Smooth muscle cell (in vitro differentiated cells): ENCODE results near the gene TMEM183A. TPM values are rescaled to one million over a fixed set of nuclear protein-coding genes. Genes with fewer than 3 reads are reported as not detected.

ENCODE experiments used
- DNase-seq: peaks from one replicate; lab custom pipeline; 2025; ENCODE audit not compliant: unreplicated experiment; lab: John Stamatoyannopoulos, UW
- H2AFZ ChIP-seq: fragments of 200-600 bp; sonication (generic); 2 replicates; pipeline ENCODE4 v1.6.0; 2016; ENCODE audit warnings: antibody characterized with exemption, low read depth, mild to moderate bottlenecking
- H3F3A ChIP-seq: fragments of 200-600 bp; sonication (generic); 2 replicates; pipeline ENCODE4 v1.6.0; 2017; ENCODE audit warnings: antibody characterized with exemption, low read depth
- H3K27ac ChIP-seq: fragments of 200-600 bp; sonication (generic); 2 replicates; pipeline ENCODE4 v1.5.1; 2016; ENCODE audit warnings: low read depth, mild to moderate bottlenecking
- H3K27me3 ChIP-seq: fragments of 200-600 bp; sonication (generic); 2 replicates; pipeline ENCODE4 v1.6.1; 2016; ENCODE audit warnings: low read depth, mild to moderate bottlenecking
- H3K36me3 ChIP-seq: fragments of 200-600 bp; sonication (generic); 2 replicates; pipeline ENCODE4 v1.5.1; 2016; ENCODE audit warnings: low read depth
- H3K4me1 ChIP-seq: fragments of 200-600 bp; sonication (generic); 2 replicates; pipeline ENCODE4 v1.5.1; 2016; ENCODE audit warnings: low read depth
- H3K4me2 ChIP-seq: fragments of 200-600 bp; sonication (generic); 2 replicates; pipeline ENCODE4 v1.6.0; 2016; ENCODE audit warnings: mild to moderate bottlenecking
- H3K4me3 ChIP-seq: fragments of 200-600 bp; sonication (generic); 2 replicates; pipeline ENCODE4 v1.5.1; 2016; ENCODE audit warnings: mild to moderate bottlenecking
- H3K79me2 ChIP-seq: fragments of 200-600 bp; sonication (generic); 2 replicates; pipeline ENCODE4 v1.6.0; 2016; ENCODE audit warnings: low read depth, mild to moderate bottlenecking
- H3K9ac ChIP-seq: fragments of 200-600 bp; sonication (generic); 2 replicates; pipeline ENCODE4 v1.6.0; 2016; ENCODE audit warnings: low read depth
- H3K9me3 ChIP-seq: fragments of 200-600 bp; sonication (generic); replicated peaks from 2 replicates; pipeline ENCODE4 v1.5.1; 2016; ENCODE audit warnings: low read depth
- H4K20me1 ChIP-seq: fragments of 200-600 bp; sonication (generic); 2 replicates; pipeline ENCODE4 v1.6.0; 2016; ENCODE audit warnings: low read depth
- WGBS: methylation state at CpG from one replicate; pipeline ENCODE4 v1.1.7; 2016; ENCODE audit warnings: low lambda C conversion rate; 5-methylcytosine and 5-hydroxymethylcytosine counted together
- polyA plus RNA-seq: library from polyadenylated mRNA; unstranded; fragments of >200 nt; fragmentation: Nextera tagmentation; extraction: Ambion mirVana; gene quantifications from 2 replicates; pipeline ENCODE4 v1.2.1, GENCODE V29; 2016
- total RNA-seq: library from RNA; depleted of rRNA; stranded (reverse); fragments of >200 nt; gene quantifications from 2 replicates; pipeline ENCODE4 v1.2.3, GENCODE V29; 2014
- TF ChIP-seq, protein P1 (sequence below): fragments of 200-600 bp; sonication (generic); IDR thresholded peaks from 2 replicates; pipeline ENCODE4 v1.5.1; 2017; ENCODE audit warnings: borderline replicate concordance, mild to moderate bottlenecking, antibody characterized with exemption; ENCODE audit not compliant: insufficient read depth, poor library complexity, severe bottlenecking

TMEM183A gene
- total and polyA plus RNA-seq, 2 experiments from 2014 or later: 54.9 to 55.0 TPM

DNA sequence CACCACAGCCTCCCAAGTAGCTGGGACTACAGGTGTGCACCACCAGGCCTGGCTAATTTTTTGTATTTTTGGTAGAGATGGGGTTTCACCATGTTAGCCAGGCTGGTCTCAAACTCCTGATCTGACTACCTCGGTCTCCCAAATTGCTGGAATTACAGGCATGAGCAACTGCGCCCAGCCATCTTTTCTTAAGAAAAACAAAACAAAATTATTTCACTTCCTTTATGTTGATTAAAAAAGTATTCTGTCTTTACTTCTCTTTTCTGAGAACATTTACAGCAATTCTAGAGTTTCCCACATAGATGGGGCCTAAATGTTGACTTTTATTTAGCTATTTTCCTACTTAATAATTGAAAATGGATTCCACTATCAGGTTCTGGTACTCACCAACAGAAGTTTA, 17.3 kb upstream of the TMEM183A start:
- H2AFZ ChIP-seq: no peak overlapping the region
- no peak overlapping the region for H3K9ac ChIP-seq
- H3K9me3 ChIP-seq: no peaks in the 10 kb centered on the region
- 97% methylated on average over 2 of the region's 2 CpGs for WGBS
- H3K36me3 ChIP-seq: no peaks in the 10 kb centered on the region
- no peak for DNase-seq
- no peak overlapping the region for H3K4me2 ChIP-seq
- TF ChIP-seq, protein P1, sequence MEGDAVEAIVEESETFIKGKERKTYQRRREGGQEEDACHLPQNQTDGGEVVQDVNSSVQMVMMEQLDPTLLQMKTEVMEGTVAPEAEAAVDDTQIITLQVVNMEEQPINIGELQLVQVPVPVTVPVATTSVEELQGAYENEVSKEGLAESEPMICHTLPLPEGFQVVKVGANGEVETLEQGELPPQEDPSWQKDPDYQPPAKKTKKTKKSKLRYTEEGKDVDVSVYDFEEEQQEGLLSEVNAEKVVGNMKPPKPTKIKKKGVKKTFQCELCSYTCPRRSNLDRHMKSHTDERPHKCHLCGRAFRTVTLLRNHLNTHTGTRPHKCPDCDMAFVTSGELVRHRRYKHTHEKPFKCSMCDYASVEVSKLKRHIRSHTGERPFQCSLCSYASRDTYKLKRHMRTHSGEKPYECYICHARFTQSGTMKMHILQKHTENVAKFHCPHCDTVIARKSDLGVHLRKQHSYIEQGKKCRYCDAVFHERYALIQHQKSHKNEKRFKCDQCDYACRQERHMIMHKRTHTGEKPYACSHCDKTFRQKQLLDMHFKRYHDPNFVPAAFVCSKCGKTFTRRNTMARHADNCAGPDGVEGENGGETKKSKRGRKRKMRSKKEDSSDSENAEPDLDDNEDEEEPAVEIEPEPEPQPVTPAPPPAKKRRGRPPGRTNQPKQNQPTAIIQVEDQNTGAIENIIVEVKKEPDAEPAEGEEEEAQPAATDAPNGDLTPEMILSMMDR: no peak
- H3K4me1 ChIP-seq: no peaks in the 10 kb centered on the region
- no peak overlapping the region for H3K27ac ChIP-seq
- peaks cover 17% of the 10 kb centered on the region for H3K27me3 ChIP-seq
- H3K4me3 ChIP-seq: no peak overlapping the region
- H3F3A ChIP-seq: no peaks in the 10 kb centered on the region
- no peaks in the 10 kb centered on the region for H3K79me2 ChIP-seq
- H4K20me1 ChIP-seq: no peaks in the 10 kb centered on the region

GRCh38 chr1:202991112-202991511, 16.1 kb upstream of the TMEM183A start:
- Histone ChIP-seq H3K9me3 (no peaks in the 10 kb centered on the region), H3K36me3 (no peaks in the 10 kb centered on the region), H3K27ac (no peak overlapping the region), H3K79me2 (no peaks in the 10 kb centered on the region), H3K4me1 (no peaks in the 10 kb centered on the region), H2AFZ (no peak overlapping the region), H3K27me3 (peaks cover 17% of the 10 kb centered on the region), H3K4me2 (no peak overlapping the region), H3K4me3 (no peak overlapping the region), H3F3A (no peaks in the 10 kb centered on the region), H3K9ac (no peak overlapping the region), H4K20me1 (no peaks in the 10 kb centered on the region)
- TF ChIP-seq, protein P1: no peak
- no peak for DNase-seq

GRCh38 chr1:202994756-202995155, 12.4 kb upstream of the TMEM183A start:
- Histone ChIP-seq H2AFZ (no peak overlapping the region), H3F3A (no peaks in the 10 kb centered on the region), H3K4me1 (no peaks in the 10 kb centered on the region), H4K20me1 (no peaks in the 10 kb centered on the region), H3K4me3 (no peak overlapping the region), H3K36me3 (no peaks in the 10 kb centered on the region), H3K27ac (no peak overlapping the region), H3K79me2 (no peaks in the 10 kb centered on the region), H3K9me3 (no peaks in the 10 kb centered on the region), H3K4me2 (no peak overlapping the region), H3K9ac (no peak overlapping the region), H3K27me3 (peaks cover 23% of the 10 kb centered on the region)
- no peak for DNase-seq
- TF ChIP-seq, protein P1: no peak
- 77% methylated on average over 3 of the region's 3 CpGs for WGBS

- TF ChIP-seq, protein P1: peak; percentile 85
- no peak overlapping the region for H3K9ac ChIP-seq
- DNase-seq: no peak
- no peak overlapping the region for H3K27ac ChIP-seq
- no peaks in the 10 kb centered on the region for H3F3A ChIP-seq
- H4K20me1 ChIP-seq: no peaks in the 10 kb centered on the region
- no peaks in the 10 kb centered on the region for H3K36me3 ChIP-seq
- H2AFZ ChIP-seq: peak overlapping the region; percentile 66
- H3K4me1 ChIP-seq: no peaks in the 10 kb centered on the region
- H3K27me3 ChIP-seq: peaks cover 17% of the 10 kb centered on the region
- no peaks in the 10 kb centered on the region for H3K79me2 ChIP-seq
- no peak overlapping the region for H3K4me3 ChIP-seq
- no peaks in the 10 kb centered on the region for H3K9me3 ChIP-seq
- WGBS: 66% methylated on average over 14 of the region's 14 CpGs
- H3K4me2 ChIP-seq: no peak overlapping the region
These were observed 8.1 kb upstream of the TMEM183A start for GRCh38 chr1:202998836-202999750.
